Measurements from ENCODE around the gene LSM8. TPM values are rescaled to one million over a fixed set of nuclear protein-coding genes. Genes with fewer than 3 reads are reported as not detected.
A peak's percentile ranks its signal among the peaks of the same experiment; 100 is the strongest.

Gene LSM8
- total RNA-seq, 6 experiments from 2014 or later: 6.8 to 16.6 (median 11.3) TPM

DNA sequence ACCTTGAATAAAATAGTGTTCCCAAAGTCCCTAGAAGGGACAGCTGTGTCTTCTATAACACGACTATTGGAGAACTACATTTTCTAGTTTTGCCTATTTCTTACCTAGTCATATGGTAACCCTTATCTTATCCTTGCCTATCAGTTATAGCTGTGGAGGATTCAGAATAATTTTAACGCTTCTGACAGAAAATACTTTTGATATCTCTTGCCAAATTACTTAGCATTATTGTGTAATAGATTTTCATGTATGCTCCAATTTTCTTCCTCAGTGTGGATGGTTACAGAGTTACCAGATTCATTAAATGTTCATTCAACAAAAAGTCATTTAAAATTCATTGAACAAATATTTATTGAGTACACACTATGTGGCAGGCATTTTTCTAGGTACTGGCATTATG, 34.6 kb upstream of the LSM8 start:
- Histone ChIP-seq H3K9me3 (no peaks in the 10 kb centered on the region), H3K27me3 (no peaks in the 10 kb centered on the region), H3K4me1 (no peaks in the 10 kb centered on the region), H3K4me3 (no peak overlapping the region), H3K36me3 (no peaks in the 10 kb centered on the region), H3K27ac (no peak overlapping the region)
- 48% methylated on average over 2 of the region's 2 CpGs for WGBS (ENCODE audit: insufficient coverage, low coverage, low lambda C conversion rate, missing lambda C conversion rate)
- no peak for TF ChIP-seq POLR2A (IDR thresholded peaks at IDR 0.05)
- TF ChIP-seq, protein P1, sequence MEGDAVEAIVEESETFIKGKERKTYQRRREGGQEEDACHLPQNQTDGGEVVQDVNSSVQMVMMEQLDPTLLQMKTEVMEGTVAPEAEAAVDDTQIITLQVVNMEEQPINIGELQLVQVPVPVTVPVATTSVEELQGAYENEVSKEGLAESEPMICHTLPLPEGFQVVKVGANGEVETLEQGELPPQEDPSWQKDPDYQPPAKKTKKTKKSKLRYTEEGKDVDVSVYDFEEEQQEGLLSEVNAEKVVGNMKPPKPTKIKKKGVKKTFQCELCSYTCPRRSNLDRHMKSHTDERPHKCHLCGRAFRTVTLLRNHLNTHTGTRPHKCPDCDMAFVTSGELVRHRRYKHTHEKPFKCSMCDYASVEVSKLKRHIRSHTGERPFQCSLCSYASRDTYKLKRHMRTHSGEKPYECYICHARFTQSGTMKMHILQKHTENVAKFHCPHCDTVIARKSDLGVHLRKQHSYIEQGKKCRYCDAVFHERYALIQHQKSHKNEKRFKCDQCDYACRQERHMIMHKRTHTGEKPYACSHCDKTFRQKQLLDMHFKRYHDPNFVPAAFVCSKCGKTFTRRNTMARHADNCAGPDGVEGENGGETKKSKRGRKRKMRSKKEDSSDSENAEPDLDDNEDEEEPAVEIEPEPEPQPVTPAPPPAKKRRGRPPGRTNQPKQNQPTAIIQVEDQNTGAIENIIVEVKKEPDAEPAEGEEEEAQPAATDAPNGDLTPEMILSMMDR (IDR thresholded peaks at IDR 0.05): no peak
- ATAC-seq: no peak
- intact Hi-C loops (cut with DNase I): no loop called here
- no peak for DNase-seq

DNA sequence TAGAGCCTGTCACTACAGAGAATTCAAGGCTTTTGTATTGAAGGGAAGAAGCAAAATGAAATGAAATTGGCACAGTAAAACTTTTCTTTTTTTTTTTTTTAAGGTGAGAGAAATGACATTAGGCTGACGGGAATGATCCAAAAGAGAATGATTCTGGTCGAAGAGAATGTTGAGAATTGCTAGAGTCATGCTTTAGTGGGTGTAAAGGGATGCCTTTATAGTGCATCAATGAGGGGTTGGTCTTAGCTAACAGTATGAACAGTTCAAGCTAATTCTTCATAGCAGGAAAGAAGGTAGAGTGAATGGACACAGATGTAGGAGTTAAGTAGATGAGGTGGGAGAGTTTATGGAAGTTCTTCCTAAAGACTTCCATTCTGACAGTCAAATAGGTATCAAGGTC, 32.3 kb upstream of the LSM8 start:
- ATAC-seq (no peak), DNase-seq (no peak)
- no peak for TF ChIP-seq POLR2A (IDR thresholded peaks at IDR 0.05)
- TF ChIP-seq, protein P1 (IDR thresholded peaks at IDR 0.05): no peak
- no peaks in the 10 kb centered on the region for H3K27me3 ChIP-seq
- WGBS (ENCODE audit: insufficient coverage, low coverage, low lambda C conversion rate, missing lambda C conversion rate): 49% methylated on average over 2 of the region's 2 CpGs
- H3K9me3 ChIP-seq: no peaks in the 10 kb centered on the region
- H3K4me3 ChIP-seq: no peak overlapping the region
- H3K36me3 ChIP-seq: no peaks in the 10 kb centered on the region
- H3K27ac ChIP-seq: no peak overlapping the region
- H3K4me1 ChIP-seq: no peaks in the 10 kb centered on the region
- intact Hi-C loops (cut with DNase I): no loop called here

DNA sequence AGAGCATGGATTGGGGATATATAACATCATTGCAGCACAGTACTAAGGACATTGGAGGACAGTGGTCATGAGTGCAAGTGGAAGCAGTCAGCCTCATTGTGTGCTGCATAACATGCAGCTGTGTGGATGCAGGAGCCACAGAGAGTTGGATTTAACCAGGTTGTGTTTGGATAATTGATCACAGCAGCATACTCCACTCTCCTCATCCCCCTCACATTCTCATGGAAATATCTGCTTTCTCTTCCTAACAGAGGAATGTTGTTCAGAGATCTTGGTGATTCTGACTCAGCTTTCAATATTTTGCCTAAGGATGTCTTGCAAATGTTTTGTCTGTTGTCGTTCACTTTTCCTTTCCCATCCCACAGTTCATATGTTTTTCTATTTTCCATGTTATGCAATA, 31.8 kb upstream of the LSM8 start:
- WGBS (ENCODE audit: insufficient coverage, low coverage, low lambda C conversion rate, missing lambda C conversion rate): 32% methylated on average over 1 of the region's 1 CpG

DNA sequence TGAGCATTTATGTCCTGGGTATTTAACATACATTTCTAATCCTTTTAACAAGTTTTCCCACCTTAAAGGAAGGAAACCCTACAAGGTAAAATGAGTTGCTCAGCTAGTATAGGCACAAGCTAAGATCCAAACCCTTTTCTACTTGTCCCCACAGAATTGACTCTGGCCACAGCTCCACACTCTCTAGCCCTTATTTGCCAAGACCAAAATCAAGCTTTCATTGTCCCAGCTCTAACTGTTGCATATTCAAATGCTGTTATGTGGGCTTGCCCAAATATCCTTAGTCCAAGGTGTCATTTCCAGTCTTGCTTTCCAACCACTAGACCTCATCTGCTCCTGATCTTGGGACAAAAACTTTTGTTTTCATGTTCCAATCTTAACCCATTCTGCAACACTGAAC, 31.3 kb upstream of the LSM8 start:
- no peaks in the 10 kb centered on the region for H3K4me1 ChIP-seq
- DNase-seq (no peak), ATAC-seq (no peak)
- H3K27ac ChIP-seq: no peak overlapping the region
- no peak overlapping the region for H3K4me3 ChIP-seq
- intact Hi-C loops (cut with DNase I): no loop called here
- TF ChIP-seq, protein P1 (IDR thresholded peaks at IDR 0.05): no peak
- H3K27me3 ChIP-seq: no peaks in the 10 kb centered on the region
- H3K9me3 ChIP-seq: no peaks in the 10 kb centered on the region
- no peaks in the 10 kb centered on the region for H3K36me3 ChIP-seq

More for the DNA sequence above, 31.8 kb upstream of the LSM8 start:
- no peak for ATAC-seq
- Histone ChIP-seq H3K9me3 (no peaks in the 10 kb centered on the region), H3K36me3 (no peaks in the 10 kb centered on the region), H3K27ac (no peak overlapping the region), H3K27me3 (no peaks in the 10 kb centered on the region), H3K4me1 (no peaks in the 10 kb centered on the region), H3K4me3 (no peak overlapping the region)
- DNase-seq: no peak
- intact Hi-C loops (cut with DNase I): no loop called here
- no peak for TF ChIP-seq POLR2A (IDR thresholded peaks at IDR 0.05)
- TF ChIP-seq, protein P1 (IDR thresholded peaks at IDR 0.05): no peak

DNA sequence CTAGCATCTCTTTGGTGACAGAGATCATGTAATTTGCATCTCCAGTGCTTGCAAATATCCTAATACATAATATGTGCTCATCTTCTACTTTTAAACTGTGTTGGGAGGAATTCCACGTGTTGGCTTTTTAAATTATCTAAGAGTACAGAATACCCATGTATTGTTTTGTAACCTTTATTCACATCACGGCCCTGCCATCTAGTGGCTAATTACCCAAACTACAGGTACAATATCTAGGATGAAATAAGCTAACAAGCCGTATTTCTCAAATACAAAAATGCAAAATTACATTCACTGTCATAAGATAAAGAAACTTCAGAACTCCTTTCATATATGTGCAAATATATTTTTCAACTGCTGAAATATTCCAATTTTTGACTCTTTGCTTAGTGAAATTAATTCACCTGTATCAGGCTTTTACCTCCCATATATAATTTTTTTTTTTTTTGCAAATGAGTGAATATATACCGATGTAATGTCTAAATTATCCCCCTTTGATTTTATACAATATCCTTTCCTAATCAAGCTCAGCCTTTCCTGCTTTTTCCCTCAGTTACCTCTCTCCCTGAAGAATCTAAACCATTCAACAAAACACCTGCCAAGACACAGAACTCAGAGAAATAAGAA, 30.3 kb upstream of the LSM8 start:
- Histone ChIP-seq H3K36me3 (no peaks in the 10 kb centered on the region), H3K27me3 (no peaks in the 10 kb centered on the region), H3K4me1 (no peaks in the 10 kb centered on the region), H3K9me3 (no peaks in the 10 kb centered on the region), H3K27ac (no peak overlapping the region), H3K4me3 (no peak overlapping the region)
- 13% methylated on average over 4 of the region's 4 CpGs for WGBS (ENCODE audit: insufficient coverage, low coverage, low lambda C conversion rate, missing lambda C conversion rate)
- TF ChIP-seq, protein P1 (IDR thresholded peaks at IDR 0.05): peak; percentile 66 to 82 (median 76)
- no peak for TF ChIP-seq POLR2A (IDR thresholded peaks at IDR 0.05)
- DNase-seq: no peak
- peak; percentile 71 to 81 (median 80) for ATAC-seq
- intact Hi-C loops (cut with DNase I): no loop called here

Measured in right lobe of liver (tissue), 6 donors.